ENCODE data around the gene LRP11.
A peak's percentile ranks its signal among the peaks of the same experiment; 100 is the strongest.
"Not testable (repeated sequence)": the region's sequence is repeated elsewhere in the genome, so short reads cannot be mapped to it uniquely, and the experiment has no call there.

Gene LRP11

DNA sequence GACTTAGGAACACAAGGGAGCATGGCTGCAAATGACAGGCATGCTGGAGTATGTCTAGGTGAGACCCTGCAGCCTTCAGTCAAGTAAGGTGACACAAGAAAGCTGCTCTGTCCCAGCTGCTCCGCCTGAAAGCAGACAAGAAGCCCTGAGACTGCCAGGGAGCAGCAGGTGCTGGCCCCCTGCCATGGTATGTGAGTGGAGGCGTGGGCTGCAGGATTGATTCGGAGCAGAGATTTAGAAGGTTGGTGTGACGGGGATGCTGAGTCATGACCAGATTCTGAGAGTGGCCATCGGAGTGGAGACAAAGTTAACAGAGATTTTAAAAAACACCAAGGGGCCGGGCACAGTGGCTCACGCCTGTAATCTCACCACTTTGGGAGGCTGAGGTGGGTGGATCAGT, 17.8 kb downstream of the LRP11 start:
- no peak for DNase-seq

DNA sequence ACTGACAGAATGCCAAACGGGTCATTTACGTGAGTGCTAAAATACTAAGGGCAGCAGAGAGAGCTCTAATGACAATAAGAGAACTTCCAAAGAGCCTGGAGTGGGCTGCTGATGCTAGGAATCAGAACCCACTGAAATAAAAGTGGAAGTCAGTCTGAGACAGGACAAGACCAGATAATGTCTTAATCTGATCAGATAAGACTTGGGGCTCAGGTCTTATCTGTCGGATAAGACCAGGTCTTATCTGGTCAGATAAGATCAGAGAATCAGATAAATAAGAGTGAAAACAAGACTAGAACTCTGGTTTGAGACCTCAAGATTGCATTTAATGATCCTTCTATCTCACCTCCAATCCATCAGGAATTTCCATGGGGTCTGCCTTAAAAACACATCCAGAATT, 18.6 kb downstream of the LRP11 start:
- DNase-seq, result no peak

DNA sequence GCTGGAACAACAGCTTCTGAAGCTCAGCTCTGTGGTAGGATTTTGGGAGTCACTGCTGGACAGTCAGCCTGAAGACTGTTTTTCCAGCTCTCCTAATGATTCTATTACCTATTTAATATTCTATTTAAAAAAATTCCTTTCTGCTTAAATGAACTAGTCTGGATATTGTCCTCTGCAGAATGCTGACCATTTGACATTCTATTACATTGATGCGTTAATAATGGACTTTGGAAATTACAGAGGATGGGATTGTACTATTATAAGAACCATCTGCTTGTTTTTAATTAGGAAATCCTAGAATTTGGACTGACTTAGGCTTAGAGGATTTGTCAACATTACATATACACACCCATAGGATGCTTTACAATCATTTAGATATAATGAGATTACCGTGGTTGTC, 19.7 kb downstream of the LRP11 start:
- DNase-seq, result no peak

DNA sequence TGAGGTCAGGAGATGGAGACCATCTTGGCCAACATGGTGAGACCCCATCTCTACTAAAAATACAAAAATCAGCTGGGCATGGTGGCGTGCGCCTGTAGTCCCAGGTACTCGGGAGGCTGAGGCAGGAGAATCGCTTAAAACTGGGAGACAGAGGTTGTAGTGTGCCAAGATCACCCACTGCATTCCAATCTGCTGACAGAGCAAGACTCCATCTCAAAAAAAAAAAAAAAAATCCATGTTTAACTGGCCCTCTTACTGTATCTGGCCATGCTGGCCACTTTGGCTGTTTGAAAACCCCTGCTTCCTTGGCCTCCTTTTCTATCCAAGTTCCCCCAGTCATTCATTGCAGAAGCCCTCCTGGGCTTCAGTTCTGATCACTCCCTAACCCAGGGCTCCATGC, 20.1 kb downstream of the LRP11 start:
- not testable (repeated sequence) for DNase-seq

DNA sequence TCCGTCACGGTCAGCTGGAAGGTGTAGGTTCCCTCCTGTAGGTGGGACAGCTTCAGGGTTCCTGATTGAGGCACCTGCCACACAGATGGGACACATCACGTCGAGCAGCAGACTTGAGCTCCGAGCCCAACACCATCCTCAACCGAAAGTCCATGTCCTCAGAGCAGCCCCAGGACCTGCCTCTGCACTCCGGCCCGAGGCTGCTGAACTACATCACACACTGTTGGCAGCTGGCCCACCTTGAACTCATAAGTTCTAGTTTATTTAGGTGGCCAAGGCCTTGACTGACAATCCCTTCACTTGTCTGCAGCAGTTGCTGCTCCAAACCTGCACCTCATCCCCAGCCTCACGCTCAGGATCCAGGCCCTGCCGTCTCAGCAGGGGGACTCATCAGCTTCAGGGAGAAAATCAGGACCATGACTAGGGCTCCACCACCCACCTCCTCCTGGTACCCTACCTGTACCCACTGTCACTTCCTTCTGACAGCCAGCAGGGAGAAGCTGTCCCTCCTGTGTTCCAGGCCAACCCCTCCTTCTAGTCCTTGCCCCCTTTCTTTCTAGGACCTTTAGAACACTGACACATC, 21.0 kb downstream of the LRP11 start:
- no peak for DNase-seq

DNA sequence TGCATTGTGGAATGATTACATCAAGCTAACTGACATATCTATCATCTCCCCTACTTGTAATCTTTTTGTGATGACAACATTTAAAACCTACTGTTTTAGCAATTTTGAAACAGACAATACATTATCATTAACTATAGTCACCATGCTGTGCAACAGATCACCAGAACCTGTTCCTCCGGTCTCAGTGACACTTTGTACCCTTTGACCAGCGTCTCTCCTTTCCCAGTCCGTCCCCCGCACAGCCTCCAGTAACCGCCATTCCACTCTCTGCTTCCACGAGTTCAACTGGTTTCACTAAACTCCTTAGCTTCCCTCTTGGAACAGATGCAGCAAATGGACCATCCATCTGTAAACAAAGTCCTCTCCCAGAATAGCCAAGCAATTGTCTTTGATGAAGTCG, 21.8 kb downstream of the LRP11 start:
- DNase-seq, result no peak

DNA sequence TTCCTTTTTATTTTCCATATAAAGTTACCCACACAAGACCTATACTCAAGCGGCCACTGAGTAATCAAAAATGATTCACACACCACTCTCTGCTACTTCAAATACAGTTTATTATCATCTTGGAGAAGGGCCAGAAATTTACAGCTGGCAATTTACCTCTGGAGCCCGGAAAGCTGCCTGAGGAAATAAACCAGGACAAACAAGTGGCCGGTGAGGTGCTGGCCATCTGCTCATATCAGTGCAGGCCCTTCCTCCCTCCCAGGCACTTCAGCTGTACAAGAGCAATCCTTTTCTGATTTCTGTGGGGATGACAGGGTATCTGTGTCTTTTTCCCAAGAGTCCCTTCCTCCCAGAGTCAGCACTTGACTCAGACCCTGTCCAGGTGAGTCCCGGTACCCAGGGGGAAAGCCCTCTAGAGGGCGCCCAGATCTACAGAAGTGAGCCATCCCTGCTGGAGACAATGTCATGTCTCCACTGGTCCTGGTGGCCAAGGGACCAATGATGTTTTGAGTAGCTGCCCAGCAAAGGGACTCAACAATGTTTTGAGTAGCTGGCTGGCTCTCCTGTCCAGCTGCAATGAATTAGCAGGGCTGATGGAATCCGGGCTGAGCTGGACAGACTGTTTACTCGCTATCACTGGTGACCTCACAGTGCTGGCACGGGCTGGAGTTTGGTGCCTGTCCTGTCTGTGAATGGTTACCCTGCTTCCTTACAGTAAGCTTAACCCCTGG, 23.6 kb downstream of the LRP11 start:
- DNase-seq, result peak; percentile 62 to 71

DNA sequence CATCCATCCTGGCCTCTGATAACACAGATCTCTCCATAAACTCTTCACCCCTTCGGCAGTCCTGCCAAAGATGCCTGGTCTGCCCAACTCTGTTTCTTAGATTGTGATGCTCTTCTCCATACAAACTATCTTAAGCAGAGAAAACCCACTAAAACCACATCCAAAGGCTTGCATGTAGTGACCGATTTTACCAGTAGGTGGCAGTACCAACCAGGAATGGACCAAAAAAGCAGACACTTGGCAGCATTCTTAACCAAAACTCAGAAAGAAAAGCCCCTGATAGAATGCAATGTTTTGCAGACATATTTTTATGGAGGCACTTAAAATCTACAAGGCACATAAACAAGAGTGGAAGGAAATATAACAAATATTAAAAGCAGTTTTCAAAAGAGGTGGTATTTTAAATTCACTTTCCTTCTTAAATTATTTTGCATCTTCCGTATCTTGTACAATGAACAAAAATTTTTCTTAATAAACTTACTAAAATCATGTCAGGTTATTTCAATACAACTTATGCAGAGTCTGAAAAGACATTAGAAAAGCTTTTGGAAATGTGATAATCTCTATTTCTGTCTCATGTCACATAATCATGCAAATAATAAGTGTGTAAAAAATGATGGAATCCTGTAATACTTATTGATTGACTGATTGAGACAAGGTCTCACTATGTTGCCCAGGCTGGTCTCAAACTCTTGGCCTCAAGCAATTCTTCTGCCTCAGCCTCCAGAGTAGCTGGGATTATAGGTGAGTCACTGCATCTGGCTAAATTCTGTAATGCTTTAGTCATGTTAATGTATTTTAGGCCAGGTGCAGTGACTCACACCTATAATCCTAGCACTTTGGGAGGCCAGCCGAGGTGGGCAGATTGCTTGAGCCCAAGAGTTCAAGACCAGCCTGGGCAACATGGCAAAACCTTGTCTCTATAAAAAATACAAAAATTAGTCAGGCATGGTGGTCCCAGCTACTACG, 29.4 kb downstream of the LRP11 start:
- DNase-seq, result peak; percentile 68 to 82

DNA sequence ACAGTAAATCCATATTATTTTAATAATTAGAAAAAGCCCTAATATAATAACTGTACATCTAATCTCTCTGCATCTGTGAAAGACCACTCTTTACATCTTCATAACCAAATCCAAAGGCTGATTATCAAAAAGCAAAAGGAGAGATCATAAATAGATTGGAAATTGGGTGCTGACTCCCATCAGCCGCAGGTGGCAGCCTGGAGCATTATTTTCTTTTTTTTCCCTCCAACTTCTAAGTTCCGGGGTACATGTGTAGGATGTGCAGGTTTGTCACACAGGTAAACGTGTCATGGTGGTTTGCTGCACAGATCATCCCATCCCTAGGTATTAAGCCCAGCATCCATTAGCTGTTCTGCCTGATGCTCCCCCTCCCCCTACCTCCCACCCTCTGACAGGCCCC, 30.5 kb downstream of the LRP11 start:
- no peak for DNase-seq

DNA sequence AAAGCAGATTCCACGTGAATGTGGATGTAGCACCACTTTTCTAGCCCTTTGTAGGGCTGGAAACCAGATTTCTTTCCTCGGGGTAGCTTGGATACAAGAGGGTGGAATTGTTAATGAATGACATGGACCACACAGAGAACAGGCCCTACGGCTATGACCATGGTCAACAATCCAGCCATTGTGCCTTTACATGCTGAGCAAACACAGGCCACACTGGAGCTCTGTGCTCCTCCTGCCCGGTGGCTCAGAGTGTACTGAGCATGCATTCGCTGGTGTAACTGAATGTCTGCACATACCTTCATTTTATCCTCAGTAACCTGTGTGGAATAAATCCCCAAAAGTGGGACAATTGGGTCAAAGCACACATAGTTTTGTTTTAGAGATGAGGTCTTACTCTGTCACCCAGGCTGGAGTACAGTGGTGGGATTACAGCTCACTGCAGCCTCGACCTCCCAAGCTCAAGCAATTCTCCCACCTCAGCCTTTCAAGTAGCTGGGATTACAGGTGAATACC, 32.8 kb downstream of the LRP11 start:
- no peak for DNase-seq

DNA sequence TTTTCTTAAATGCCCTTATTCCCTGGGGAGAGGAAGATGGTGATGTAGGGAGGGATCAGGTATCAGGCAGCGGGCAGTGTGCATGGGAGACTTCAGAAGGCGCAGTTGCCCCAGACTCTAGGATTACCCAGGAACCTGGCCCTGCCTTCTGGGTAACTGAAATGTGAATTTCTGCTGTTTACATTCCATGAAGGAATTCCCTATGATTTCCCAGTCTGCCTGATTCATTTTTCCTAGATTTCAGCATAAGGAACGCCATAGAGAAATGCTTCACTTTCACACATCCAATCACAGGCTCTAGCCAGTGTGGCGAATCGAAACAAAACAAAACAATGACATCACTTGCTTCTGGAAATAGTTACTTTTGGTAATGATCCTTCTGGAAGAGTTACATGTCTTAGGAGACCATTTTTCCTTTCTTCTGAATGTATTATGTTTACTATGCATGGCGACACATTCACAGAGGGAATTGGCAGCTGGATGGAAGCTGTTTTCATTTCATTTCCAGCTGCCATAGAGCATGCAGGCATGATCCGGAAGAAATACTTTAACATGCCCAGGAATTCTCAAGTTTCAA, 33.3 kb downstream of the LRP11 start:
- DNase-seq, result no peak

DNA sequence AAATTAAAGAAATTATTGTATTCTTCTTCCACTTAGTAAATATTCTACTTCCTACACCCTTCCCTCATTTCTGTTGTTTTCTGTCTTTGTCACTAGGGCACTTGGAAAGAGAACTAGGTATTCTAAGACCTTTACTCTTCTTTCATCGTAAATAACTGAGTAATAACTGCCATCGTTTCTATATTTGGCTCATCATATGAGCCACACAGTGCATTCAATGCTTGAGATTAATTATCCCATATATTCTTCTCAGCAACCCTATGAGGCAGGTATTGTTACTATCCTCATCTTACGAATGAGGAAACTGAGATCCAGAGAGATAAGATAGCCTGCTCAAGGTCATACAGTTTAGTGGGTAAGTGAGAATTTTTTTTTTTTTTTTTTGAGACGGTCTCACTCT, 38.9 kb downstream of the LRP11 start:
- no peak for DNase-seq

DNA sequence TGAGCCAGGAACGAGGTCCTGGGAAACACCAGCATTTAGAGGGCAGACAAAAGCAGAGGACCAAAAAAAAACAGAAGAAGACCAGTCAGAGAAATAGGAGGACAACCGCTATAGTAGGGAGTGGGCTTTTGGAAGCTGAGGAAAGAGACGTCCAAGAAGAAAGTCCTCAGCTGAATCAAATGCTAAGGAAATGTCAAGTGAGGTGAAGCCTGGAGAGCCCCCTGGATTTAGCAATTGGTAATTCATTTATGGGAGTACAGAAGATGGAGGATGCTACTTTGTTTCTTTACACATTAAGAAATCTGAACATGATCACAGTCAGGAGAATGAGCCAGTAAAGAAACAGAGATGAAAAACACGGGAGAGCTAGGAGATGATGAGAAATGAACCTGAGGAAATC, 41.1 kb downstream of the LRP11 start:
- DNase-seq, result no peak

DNA sequence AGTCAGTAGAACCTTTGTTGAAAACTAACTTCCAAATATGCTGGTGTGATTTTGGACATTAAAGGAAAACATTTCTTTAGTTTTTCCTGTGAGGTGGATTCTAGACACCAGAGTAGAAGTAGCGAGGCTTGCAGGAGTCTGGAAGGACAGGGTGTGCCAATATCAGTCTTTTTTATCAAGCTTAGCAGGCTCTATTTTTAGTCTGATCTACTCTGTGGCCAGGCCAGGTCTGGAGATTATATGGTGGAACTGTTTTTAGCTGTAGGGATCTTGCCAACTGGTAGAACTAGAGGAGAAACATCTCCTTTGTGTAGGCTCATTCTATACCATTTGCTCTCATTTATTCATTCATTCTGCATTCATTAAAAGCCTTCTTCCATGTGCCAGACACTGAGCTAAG, 42.7 kb downstream of the LRP11 start:
- no peak for DNase-seq

DNA sequence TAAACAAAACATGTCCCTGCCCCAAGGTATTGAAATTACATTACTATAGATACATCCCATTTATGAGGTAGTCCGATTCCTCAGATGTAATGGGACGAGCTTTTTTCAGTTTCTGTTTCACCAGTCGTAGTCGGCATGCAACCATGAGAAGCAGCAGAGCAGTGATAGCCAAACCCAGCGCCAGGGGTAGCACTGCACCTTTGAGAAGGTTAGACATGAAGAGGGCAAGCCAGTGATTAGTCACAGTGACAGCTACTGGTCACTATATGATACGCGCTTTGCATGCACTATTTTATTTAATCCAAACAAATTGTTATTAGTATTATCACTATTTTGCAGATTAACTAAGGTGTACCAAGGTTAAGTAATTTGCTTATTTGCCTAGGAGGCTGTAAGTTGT, 43.7 kb downstream of the LRP11 start:
- no peak for DNase-seq

DNA sequence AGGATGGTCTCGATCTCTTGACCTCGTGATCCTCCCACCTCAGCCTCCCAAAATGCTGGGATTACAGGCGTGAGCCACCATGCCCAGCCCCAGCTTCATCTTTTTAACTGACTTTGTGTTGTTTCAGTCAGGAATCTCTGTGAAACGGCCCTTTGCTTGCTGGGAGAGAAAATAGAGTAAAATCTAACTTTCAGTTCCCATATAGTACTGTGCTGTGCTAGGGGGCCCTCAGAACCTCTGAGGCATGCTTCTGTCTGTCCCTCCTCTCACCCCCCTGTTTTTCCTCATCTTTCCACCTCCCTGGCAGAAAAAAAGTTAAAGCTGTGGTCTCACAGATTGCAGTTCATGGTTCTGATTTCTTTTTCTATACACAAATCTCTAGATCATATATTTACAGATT, 48.4 kb downstream of the LRP11 start:
- DNase-seq, result no peak

DNA sequence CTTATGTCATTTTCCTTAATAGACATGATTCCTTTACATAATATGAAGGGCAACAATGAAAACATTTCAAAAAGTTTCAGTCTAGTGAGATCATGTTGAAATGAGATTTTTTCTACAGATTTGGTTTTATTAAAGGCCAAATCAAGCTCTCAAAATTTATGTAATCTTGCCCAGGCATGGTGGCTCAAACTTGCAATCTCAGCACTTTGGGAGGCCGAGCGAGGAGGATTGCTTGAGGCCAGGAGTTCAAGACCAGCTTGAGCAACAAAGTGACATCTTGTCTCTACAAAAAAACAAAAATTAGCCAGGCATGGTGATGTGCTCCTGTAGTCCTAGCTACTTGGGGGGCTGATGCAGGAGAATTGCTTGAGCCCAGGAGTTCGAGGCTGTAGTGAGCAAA, 50.8 kb downstream of the LRP11 start:
- no peak for DNase-seq

DNA sequence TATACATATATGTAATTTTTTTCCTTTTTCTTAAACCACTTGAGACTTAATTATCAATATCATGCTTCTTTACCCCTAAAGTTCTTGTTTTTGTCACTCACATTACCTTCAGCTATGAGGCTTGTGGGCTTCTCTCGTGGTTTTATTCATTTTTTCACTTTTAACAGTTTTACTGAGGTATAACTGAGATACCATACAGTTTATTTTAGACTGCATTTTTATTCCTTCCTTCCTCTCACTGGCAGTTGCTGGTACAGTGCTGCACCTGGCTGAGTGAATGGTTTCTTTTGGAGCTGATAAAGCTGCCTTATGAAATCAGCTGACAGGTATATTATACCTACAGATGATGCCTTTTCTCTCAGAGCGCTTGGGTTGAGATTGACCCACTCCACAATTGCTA, 54.4 kb downstream of the LRP11 start:
- DNase-seq, result no peak

DNA sequence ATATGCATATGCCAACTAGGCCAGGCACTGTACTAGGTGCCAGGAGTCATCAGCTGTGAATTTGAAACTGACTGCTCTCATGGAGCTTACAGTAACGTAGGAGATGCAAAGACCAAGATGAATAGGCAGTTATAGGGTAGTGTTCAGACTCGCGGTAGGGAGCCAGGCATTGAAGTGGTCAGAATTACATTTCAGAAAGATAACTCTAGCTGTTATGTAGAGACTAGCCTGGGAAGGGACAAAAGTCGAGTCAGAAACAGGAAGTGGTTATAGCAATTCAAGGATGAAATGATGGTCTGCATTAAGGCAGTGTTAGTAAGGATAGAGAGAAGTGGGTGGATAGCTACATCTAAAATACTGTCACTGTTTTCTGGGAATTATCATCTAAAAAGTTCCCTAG, 58.0 kb downstream of the LRP11 start:
- no peak for DNase-seq

DNA sequence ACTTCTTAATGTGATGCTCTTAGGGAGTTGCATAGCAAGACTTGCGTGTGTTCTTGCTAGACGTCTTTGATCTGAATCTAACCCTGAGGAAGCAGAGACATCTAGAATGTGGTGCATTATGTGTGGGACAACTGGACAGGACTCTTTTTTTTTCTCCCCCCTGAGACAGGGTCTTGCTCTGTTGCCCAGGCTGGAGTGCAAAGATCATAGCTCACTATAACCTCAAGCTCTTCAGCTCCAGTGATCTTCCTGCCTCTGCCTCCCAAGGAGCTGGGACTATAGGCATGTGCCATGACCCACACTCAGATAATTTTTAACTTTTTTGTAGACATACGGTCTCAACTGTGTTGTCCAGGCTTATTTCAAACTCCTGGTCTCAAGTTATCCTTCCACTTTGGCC, 80.6 kb downstream of the LRP11 start:
- no peak for DNase-seq

DNA sequence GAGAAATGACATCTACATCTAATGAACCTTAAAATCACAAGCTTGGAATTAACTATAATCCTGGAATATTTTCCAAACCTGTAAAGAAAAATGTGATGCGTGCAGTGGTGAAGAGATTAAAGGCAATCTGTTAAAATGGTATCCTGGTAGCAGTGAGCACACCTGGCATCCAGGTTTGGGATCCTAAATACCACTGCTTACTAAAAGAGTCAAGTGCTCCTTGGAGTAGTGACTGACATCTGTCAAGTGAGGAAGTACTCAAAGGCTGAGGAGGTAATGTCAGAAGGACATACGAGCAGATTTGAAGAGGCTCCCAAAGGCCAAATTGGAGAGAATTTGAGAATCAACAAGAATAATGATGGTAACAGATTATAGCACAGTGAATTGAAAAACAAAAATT, 81.8 kb downstream of the LRP11 start:
- DNase-seq, result no peak

DNA sequence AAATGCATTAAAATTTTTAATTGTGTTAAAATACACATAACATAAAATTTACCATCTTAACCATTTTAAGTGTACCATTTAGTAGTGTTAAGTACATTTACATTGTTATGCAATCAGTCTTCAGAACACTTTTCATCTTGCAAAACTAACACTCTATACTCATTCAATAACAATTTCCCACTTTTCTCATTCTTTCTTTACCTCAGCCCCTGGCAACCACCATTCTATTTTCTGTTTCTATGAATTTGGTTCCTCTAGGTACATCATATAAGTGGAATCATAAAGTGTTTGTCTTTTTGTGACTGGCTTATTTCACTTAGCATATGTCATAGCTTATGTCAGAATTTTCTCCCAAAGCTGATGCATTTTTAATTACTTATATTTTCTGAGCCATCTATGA, 82.4 kb downstream of the LRP11 start:
- no peak for DNase-seq

DNA sequence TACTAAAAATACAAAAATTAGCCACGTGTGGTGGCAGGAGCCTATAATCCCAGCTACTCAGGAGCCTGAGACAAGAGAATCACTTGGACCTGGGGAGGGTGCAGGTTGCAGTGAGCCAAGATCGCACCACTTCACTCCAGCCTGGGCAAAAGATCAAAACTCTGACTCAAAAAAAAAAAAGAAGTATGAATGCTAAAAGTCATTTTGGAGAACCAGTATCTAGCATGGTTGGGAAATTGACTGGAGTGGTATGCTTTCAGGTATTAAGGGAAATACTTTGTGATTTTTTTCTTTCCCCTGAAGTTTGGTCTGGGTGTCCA, 84.6 kb downstream of the LRP11 start:
- DNase-seq, result no peak

DNA sequence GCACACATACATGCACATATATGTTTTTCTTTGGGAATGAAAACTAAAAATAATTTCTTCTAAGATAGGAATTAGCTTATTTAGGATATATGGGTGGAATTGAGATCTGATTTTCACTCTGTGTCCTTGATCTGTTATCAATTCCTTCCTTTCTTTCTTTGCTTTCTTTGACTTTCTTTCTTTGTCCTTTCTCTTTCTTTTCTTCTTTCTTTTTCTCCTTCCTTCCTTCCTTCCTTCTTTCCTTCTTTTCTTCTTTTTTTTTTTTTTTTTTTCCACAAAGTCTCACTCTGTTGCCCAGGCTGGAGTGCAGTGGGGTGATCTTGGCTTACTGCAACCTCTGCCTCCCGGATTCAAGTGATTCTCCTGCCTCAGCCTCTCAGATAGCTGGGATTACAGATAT, 86.5 kb downstream of the LRP11 start:
- DNase-seq, result no peak

Measured in activated CD4-positive, alpha-beta T cell treated with anti-CD3 and anti-CD28 coated beads, Interleukin-2, amount 50 U/mL, for 48 hours (primary cell).